ENCODE data around the gene ITPR2. TPM values are rescaled to one million over a fixed set of nuclear protein-coding genes. Genes with fewer than 3 reads are reported as not detected.
"Not testable (repeated sequence)": the region's sequence is repeated elsewhere in the genome, so short reads cannot be mapped to it uniquely, and the experiment has no call there.

The ITPR2 gene
- total RNA-seq, 6 experiments from 2014 or later: 6.9 to 8.4 (median 7.6) TPM

DNA sequence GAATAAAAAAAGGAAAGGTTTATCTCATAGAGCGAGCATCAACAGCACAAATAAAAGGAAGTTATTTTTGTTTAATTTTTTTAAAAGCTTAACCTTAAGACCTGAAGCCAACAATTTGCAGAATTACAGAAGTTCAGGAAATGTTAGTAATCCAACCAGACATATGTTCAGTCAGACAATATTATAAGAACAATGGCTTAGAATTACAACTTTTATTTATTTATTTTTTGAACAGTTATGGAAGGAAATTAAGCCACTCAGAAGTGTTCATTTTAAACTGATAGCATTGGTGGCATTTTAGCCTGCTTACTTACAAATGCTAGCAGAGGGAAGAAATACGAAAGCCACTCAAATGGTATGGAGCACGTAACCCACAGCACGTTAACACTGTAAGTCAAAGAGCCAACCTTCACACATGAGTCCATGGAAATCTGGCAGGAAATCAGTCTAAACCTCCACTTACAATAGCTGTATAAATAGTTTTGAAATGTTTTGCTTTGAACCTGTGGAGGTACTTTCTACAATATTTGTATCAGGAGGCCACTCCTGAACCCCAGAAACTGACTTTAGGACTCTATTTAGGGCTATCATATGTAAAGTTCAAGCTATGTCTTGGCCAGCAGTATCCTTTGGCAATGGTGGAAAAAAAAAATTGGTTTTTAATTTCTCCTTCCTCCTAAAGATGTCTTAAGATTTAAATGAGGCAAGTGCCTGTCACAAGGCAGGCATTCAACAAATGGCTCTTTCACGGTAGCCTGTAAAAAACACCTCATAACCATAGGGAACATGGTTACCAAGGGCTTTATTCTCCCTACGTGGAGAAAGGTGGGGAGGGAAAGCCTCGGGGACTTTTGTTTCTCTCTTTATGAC lies 102.3 kb downstream of the ITPR2 start:
- no peak overlapping the region for H3K27ac Mint-ChIP-seq
- no peaks in the 10 kb centered on the region for H3K36me3 Mint-ChIP-seq (ENCODE audit: low read depth)
- no peak overlapping the region for H3K4me3 Mint-ChIP-seq
- peaks cover 11% of the 10 kb centered on the region for H3K4me1 Mint-ChIP-seq (ENCODE audit: low read depth)
- no peak for DNase-seq
- no peaks in the 10 kb centered on the region for H3K9me3 Mint-ChIP-seq
- TF ChIP-seq, protein P1, sequence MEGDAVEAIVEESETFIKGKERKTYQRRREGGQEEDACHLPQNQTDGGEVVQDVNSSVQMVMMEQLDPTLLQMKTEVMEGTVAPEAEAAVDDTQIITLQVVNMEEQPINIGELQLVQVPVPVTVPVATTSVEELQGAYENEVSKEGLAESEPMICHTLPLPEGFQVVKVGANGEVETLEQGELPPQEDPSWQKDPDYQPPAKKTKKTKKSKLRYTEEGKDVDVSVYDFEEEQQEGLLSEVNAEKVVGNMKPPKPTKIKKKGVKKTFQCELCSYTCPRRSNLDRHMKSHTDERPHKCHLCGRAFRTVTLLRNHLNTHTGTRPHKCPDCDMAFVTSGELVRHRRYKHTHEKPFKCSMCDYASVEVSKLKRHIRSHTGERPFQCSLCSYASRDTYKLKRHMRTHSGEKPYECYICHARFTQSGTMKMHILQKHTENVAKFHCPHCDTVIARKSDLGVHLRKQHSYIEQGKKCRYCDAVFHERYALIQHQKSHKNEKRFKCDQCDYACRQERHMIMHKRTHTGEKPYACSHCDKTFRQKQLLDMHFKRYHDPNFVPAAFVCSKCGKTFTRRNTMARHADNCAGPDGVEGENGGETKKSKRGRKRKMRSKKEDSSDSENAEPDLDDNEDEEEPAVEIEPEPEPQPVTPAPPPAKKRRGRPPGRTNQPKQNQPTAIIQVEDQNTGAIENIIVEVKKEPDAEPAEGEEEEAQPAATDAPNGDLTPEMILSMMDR (IDR thresholded peaks at IDR 0.05): no peak
- no peaks in the 10 kb centered on the region; the same call in 1 of the 2 replicates for H3K27me3 Mint-ChIP-seq (ENCODE audit: insufficient read depth)

DNA sequence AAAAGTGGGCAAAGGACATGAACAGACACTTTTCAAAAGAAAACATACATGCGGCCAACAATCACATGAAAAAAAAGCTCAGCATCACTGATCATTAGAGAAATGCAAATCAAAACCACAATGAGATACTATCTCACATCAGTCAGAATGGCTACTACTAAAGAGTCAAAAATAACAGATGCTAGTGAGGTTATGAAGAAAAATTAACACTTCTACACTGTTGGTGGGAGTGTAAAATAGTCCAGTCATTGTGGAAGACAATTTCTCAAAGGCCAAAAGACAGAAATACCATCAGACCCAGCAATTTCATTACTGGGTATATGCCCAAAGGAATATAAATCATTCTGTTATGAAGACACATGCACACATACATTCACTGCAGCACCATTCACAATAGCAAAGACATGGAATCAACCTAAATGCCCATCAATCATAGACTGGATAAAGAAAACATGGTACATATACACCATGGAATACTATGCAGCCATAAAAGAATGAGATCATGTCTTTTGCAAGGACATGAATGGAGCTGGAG lies 103.8 kb downstream of the ITPR2 start:
- H3K4me1 Mint-ChIP-seq (ENCODE audit: low read depth): peaks cover 19% of the 10 kb centered on the region
- H3K27me3 Mint-ChIP-seq (ENCODE audit: insufficient read depth); H3K4me3 Mint-ChIP-seq; H3K27ac Mint-ChIP-seq; DNase-seq; H3K36me3 Mint-ChIP-seq (ENCODE audit: low read depth); H3K9me3 Mint-ChIP-seq: not testable (repeated sequence)

DNA sequence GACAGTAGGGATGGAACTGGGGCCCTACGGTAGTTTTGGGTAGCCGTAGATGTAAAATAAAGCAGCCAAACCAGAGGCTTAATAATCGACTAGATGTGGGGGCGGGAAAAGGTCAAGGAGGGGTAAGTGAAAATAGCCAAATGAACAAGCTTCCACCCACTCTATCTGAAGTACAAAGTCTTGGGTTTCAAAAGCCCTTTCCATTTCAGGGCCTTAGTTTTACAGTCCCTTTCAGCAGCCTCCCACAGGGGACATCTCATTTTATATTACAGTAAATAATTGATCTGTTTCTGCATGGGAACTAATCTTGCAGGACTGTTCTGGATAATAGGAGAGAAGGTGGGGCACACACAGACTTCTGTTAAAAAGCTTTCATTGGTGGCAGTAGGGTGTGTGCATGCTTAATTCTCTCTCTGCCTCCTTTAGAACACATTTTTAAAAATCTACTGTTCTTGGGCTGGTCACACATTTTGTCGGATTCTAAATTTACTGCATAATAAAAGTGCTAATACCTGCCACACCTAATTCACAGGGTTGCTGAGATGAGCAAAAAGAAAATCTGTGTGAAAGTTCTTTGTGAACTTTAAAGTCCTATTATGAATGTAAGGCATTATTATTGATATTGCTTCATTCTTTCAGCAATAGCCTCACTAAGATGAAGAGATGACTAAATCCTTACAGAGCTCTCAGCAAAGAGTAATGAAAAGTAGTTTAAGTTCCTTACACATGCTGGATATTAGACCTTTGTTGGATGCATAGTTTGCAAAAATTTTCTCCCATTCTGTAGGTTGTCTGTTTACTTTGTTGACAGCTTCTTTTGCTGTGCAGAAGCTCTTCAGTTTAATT lies 104.6 kb downstream of the ITPR2 start:
- no peaks in the 10 kb centered on the region for H3K9me3 Mint-ChIP-seq
- H3K4me3 Mint-ChIP-seq: no peak overlapping the region
- H3K27ac Mint-ChIP-seq: no peak overlapping the region
- TF ChIP-seq, protein P1 (IDR thresholded peaks at IDR 0.05): no peak
- no peak for DNase-seq
- peaks cover 27% of the 10 kb centered on the region for H3K4me1 Mint-ChIP-seq (ENCODE audit: low read depth)
- H3K27me3 Mint-ChIP-seq (ENCODE audit: insufficient read depth): no peaks in the 10 kb centered on the region; the same call in 1 of the 2 replicates
- no peaks in the 10 kb centered on the region for H3K36me3 Mint-ChIP-seq (ENCODE audit: low read depth)

DNA sequence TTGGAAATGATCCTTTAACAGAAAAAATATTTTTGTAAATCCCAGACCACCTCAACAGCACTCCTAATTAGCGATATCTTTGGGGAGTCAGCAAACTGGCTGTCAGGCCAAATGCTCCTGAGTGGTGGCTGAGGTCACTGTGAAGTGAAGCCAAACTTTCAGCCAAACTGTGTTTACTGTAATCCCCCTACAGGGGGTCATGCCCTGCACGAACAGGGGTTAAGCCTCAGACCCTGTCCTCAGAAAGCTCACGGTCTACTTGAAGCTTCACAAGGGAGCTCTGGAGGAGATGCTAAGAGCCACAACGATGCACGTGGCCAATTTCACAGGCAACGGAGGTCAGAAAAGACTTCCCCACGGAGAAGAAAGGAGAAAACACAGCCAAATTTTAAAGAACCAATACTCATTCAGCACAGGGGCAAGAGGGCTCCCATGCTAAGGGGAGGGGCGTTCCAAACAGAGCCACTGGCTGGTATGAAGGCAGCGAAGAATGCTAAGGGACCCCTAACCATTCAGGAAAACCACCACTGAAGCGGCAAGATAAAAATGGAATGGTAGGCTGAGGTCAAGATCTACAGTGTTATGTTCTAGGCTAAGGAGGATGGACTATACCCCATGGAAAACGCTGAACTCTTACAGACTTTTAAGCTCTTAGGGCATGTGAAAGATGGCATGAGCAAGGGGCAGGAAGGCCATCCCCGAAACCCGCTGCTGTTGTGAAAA lies 105.4 kb downstream of the ITPR2 start:
- Mint-ChIP-seq H3K9me3 (no peaks in the 10 kb centered on the region), H3K27ac (no peak overlapping the region), H3K4me1 (ENCODE audit: low read depth) (peaks cover 34% of the 10 kb centered on the region), H3K27me3 (ENCODE audit: insufficient read depth) (no peaks in the 10 kb centered on the region; the same call in 1 of the 2 replicates), H3K4me3 (no peak overlapping the region), H3K36me3 (ENCODE audit: low read depth) (no peaks in the 10 kb centered on the region)
- no peak for DNase-seq
- TF ChIP-seq, protein P1 (IDR thresholded peaks at IDR 0.05): no peak

DNA sequence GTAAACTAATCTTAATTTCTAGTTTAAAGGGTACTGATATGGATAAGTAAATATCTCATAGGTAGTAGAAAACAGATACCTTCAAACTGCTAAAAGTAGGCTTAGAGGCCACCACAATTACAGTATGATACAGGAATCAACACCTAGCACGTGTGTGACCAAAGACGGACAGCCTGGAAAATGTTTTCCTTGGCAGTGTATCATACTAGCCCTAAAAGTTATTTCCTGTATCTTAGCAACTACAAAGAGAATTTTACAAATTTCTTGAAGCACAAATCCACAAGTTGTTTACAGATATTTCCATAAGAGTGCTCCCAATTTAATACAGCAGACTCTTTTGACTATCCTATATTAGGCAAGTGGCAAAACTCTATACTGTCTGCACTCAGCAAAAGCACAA lies 106.0 kb downstream of the ITPR2 start:
- no peaks in the 10 kb centered on the region; the same call in 1 of the 2 replicates for H3K27me3 Mint-ChIP-seq (ENCODE audit: insufficient read depth)
- H3K36me3 Mint-ChIP-seq (ENCODE audit: low read depth): no peaks in the 10 kb centered on the region
- H3K9me3 Mint-ChIP-seq: no peaks in the 10 kb centered on the region
- peaks cover 41% of the 10 kb centered on the region for H3K4me1 Mint-ChIP-seq (ENCODE audit: low read depth)
- H3K27ac Mint-ChIP-seq: no peak overlapping the region
- TF ChIP-seq, protein P1 (IDR thresholded peaks at IDR 0.05): no peak
- DNase-seq: no peak
- H3K4me3 Mint-ChIP-seq: no peak overlapping the region

Measured in HFFc6 (cell line).